ENCODE data around the gene CSMD2.

Gene CSMD2

DNA sequence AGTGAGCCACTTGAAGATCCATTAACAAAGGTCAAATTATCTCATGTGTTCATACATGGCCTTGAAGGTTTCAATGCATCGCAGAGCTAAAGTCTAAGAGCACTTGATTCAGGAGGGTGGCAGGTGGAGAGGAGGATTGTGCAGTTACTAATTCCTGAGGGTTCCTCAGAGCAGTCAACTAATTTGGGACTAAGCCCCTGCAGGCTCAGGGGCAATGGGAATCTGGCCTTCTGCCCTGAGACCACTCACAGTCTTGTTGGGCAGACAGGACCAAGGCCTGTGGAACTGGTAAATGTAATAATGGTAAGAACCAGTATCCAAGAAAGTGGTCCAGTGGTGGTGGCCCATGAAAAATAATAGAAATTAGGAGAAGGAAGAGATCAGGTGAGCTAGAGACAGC lies 428.5 kb downstream of the CSMD2 start:
- DNase-seq: no peak

DNA sequence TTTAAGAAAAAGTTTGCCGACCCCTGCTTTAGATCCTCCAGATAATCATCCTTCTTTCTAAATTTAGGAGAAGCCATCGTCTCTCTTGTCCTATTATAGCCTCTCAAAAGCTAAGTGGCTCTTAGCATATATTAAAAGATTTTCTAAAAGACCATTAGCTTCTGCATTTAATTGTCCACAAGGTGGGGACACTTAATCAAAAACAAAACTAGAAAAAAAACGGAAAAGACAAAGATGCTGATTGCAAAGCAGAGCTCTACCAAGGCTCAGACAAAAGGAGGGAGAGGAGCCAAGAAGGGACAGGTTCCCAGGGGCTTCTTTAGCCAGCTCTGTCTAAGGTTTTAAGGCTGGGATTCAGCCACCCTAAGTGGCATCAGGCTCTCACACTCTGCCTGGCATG lies 429.4 kb downstream of the CSMD2 start:
- no peak for DNase-seq

DNA sequence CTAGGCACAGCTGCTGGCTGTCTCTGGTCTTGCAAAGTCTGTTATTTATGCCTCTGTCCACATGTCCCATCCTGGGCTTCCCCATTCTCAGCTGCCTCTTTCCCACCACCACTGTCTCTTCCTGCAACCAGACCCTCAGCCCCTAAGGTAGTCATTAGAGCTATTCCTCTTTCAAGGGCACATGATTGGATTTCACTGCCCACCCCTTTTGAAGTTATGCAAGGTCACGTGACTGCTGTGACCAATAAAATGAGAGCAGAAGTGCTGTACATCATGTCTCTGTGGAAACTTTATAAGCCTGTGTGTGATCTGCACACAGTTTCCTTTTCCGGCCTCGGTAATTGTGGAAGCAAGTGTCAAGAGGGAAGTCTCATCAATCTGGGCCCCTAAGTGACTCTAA lies 437.7 kb downstream of the CSMD2 start:
- no peak for DNase-seq

DNA sequence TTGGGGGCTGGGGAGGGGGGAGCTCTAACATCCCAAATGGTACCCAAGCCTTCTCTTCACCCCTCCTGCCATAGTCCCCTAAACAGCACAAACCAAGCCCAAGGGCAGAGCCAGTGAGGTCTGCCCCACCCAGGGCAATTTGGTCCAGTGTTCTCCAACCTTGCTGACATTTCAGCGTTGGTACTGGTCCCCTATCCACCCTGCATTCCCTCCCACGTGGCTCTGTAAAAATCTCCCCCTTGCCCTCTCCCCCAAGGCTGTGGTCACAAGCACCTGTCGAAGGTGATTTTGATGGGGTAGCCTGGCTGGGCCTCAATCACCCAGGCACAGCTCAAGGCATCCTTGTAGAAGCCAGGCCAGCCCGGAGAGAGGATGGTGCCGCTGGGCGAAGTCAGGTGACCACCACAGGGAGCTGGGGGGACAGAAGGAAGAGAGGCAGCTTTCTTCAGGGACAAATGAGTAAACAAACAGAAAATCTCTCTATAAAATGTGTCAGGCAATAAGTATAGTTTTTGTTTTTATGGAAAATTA lies 438.7 kb downstream of the CSMD2 start:
- no peak for DNase-seq

- DNase-seq: no peak
Observed at GRCh38 chr1:33725556-33726160, 439.4 kb downstream of the CSMD2 start.

GRCh38 chr1:33725037-33725436 lies 440.0 kb downstream of the CSMD2 start:
- no peak for DNase-seq

DNA sequence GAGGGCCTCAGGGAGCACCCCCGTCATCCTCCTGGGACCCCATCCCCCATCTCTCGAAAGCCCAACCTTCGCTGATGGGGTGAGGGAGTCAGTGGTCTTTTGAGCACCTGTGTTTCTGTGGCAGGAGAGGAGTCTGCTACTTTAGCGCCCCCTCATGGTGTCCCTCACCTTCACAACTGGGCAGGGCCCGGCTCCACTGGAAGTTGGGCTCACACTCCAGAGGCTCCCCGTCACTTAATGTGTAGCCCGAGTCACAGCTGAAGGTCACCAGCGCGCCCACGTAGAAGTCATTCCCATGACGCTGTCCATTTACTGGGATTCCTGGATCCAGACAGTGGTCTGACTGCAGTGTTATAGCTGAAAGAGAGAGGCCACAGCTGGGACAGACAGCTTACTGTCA lies 440.7 kb downstream of the CSMD2 start:
- DNase-seq: no peak

- DNase-seq: no peak
Observed at GRCh38 chr1:33723251-33723650, 441.8 kb downstream of the CSMD2 start.

DNA sequence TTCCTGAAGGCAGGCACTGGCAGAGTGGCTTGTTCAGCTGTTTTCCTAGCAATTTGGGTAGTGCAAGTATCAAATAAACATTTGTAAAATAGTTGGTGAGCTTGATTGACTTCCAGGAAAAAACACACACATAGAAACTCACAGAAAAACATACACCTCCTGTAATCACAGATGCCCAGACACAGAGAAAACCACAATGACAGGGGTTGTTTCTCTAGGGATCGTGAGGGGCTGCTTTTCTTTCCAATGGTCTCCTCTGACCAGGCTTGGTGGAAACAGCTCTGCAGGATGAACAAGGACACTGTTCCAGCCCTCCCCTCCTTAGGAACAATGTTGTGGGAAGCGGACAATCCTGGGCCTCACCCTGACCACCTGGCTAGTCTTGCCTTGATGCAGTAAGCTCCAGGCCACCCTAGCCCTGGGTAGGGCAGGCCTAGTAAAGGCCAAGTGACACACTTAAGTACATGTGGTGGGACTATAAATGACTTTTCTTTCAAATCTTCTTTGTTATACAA lies 443.7 kb downstream of the CSMD2 start:
- no peak for DNase-seq

- DNase-seq: no peak
Observed at GRCh38 chr1:33719771-33720670, 445.0 kb downstream of the CSMD2 start.

DNA sequence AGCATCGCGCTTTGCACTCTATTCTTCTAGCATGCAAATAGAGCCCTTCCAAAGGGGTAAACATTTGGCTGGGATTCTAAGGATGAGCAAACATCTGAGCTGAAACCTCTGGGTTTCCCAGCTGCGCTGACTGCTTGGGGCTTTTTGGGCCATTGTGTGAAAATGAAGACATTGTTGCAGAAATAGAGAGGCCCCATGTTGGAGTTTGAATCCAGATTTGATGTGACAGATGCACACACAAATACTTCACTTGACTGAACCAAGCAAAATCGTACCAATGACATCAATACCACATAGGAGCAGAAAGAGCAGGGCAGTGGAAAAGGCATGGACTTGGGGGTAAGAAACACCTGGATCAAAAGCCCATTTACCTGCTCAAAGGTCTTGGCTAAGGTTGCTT lies 445.7 kb downstream of the CSMD2 start:
- no peak for DNase-seq

DNA sequence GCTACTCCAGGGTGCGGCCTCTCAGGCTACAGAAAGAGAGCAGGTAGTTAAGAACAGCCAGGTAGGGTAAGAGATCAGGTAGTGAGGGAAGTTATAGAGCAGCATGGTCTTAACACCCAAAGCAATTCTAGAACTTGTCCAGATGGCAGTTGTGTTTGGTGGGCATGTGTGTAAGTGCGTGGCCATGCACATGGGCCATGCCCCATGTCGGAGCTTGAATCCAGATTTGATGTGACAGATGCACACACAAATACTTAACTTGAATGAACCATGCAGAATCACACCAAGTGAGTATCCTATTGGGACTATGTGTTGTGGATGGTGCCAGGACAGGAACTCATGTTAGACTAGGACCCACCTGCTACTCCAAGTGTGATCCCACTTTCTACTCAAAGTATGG lies 446.8 kb downstream of the CSMD2 start:
- DNase-seq: no peak

DNA sequence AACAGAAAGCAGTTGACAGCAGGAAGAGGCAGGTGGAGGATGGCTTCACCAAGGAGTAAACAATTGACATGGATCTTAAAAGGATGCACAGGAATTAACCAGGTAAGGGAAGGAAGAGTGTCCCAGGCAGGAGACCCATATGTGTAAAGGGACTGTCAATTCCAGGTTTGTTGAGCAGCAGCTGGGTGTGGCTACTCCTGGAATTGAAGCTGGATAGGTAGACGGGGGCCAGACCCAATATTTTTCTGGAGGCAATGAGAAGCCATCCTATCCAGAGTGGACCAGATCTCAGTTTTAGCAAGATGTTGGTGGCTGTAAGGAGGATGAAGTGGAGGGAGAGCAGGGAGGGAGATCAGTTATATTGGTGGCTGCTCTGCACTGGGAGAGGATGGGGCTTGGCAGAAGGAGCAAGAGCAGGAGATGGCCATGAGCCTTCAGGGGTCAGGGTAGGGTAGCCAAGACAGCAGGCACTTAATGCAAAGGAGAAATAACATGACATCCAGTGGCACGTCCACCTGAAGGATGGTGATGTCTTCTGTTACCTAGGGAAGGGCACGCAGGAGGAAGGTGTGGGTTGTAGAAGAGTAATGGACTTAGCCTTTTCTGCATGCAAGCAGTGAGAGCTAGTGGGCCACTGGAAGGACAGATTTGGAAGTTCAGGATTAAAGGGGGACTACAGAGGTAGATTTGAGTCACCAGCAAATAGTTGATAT lies 447.9 kb downstream of the CSMD2 start:
- DNase-seq: no peak

- DNase-seq: no peak
Observed at GRCh38 chr1:33715195-33715811, 449.7 kb downstream of the CSMD2 start.

- DNase-seq: no peak
Observed at GRCh38 chr1:33714421-33714820, 450.6 kb downstream of the CSMD2 start.

GRCh38 chr1:33713058-33713877 lies 451.8 kb downstream of the CSMD2 start:
- DNase-seq: no peak

GRCh38 chr1:33712186-33712585 lies 452.8 kb downstream of the CSMD2 start:
- DNase-seq: no peak

DNA sequence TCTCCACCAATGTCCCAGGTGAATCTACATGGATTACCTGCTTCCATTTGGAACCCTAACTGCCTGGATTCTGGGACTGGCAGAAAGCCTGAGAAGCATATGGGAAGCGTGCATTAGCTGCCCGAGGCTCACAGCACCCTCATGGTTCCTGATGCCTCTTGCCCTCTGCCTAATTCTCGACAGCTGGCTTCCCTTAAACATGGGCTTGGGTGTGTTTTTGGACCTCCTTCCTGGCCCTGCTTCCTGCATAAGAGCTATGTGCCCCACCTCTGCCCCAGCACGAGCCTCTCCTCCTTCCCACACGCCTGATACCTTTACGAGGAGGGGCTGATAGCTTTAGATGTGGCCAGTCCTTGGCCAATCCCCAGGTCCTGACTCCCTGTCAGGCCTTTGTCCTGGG lies 453.5 kb downstream of the CSMD2 start:
- no peak for DNase-seq

GRCh38 chr1:33710967-33711366 lies 454.1 kb downstream of the CSMD2 start:
- DNase-seq: no peak

GRCh38 chr1:33709783-33710718 lies 455.0 kb downstream of the CSMD2 start:
- DNase-seq: no peak
